SHP77 (cell line): Measurements from ENCODE around the gene DDR2.
"Not testable (repeated sequence)": the region's sequence is repeated elsewhere in the genome, so short reads cannot be mapped to it uniquely, and the experiment has no call there.

Source experiments
- DNase-seq, 2 experiments: peaks; one replicate each; lab custom pipeline; 2025; lab: John Stamatoyannopoulos, UW

Gene DDR2

DNA sequence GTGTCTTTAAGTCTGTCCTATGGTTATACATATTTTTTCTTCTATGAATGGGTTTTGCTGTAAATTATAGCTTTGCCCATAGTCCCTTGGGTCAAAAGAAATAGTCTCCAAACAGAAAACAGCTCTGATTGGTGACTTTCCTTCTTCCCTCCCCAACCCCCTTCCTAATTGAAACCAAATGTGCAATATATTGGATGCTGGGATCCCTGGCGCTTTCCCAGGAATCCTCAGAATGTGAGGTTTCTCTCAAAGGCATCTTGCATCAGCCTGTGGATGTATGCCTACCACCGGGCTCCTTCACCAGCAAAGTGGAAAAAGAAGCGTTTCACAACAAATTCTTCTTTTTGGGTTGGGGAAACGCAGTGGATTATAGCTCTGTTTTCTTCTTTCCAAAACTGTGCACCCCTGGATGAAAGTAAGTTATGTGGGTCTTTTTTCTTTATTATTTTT lies at the start of gene DDR2:
Gene DDR2, plus strand, starts transcription at position 248 of the 450 bp plus-strand sequence. CDS start 86,600 bp downstream, outside the sequence.
- no peak for DNase-seq

- not testable (repeated sequence) for DNase-seq
These were observed 49.4 kb upstream of the DDR2 start for GRCh38 chr1:162582901-162583300.

GRCh38 chr1:162585101-162585500 lies 47.2 kb upstream of the DDR2 start:
- not testable (repeated sequence) for DNase-seq

- DNase-seq = no peak
These were observed 44.9 kb upstream of the DDR2 start for GRCh38 chr1:162587347-162587746.

DNA sequence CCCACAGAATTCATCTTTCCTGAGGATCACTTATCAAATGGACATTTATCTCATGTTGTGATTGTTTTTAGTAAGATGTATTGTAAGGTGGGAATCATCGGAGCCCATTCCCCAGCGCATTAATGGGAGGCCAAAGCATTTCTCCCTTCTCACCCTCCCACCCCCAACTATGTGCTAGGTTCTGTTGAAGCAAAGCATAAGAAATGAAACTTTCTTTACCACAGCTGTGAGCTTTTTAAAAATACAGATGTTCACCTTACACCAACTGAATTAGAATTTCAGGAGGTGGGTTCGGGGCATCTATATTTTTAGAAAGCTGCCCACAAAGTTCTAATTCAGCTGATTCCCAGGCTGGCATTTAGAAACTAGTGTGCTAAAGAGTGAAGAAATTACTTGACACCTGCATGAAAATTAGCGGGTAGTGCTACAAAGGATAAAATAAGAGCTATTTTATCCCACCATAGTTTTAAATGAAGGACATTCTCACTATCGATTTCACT lies 44.5 kb upstream of the DDR2 start:
- no peak for DNase-seq

- no peak for DNase-seq
These were observed 42.2 kb upstream of the DDR2 start for GRCh38 chr1:162590101-162590500.

GRCh38 chr1:162590686-162591085 lies 41.6 kb upstream of the DDR2 start:
- no peak for DNase-seq

DNA sequence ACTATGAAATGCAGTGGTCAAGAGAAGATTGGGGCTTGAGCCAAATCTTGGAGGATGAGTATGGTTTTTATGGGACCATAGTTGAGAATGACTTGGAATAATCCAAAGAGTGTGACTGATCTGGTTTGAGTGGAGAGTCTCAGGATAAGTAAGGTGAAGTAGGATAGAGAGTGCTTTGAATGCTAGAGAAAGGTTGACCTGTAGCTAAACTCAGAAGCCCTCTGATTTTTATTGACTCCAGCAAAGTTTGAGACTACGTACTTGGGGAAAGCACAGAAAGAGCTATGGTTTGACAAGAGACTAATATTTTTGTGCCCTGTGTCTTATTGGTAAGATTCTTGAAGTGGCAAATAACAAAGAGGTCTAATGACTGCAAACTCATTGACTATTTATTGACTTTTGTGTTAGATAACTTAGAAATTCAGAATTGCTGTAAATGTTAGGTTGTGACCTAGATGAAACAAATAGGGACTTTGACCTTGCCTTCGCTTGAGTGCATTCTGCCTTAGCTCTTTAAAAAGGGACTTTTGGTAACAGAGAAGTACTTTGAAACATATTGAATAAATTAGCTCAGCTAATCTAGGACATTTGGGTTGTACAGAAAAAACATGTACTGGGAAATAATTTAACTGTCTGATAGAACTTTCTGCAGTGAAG lies 35.6 kb upstream of the DDR2 start:
- DNase-seq = no peak

DNA sequence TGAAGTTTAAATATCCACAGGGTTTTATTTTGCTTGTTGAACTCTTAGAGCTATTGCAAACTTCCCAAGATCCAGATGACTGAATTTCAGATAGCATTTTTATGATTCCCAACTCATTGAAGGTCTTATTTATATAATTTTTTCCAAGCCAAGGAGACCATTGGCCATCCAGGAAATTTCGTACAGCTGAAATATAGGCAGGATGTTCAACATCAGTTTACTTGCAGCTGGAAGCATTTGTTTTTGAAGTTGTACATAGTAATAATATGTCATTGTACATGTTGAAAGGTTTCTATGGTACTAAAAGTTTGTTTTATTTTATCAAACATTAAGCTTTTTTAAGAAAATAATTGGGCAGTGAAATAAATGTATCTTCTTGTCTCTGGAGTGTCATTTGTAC lies 32.8 kb upstream of the DDR2 start:
- no peak for DNase-seq

GRCh38 chr1:162603117-162603516 lies 29.1 kb upstream of the DDR2 start:
- DNase-seq = not testable (repeated sequence)

- DNase-seq = no peak
These were observed 26.9 kb upstream of the DDR2 start for GRCh38 chr1:162605225-162605927.

DNA sequence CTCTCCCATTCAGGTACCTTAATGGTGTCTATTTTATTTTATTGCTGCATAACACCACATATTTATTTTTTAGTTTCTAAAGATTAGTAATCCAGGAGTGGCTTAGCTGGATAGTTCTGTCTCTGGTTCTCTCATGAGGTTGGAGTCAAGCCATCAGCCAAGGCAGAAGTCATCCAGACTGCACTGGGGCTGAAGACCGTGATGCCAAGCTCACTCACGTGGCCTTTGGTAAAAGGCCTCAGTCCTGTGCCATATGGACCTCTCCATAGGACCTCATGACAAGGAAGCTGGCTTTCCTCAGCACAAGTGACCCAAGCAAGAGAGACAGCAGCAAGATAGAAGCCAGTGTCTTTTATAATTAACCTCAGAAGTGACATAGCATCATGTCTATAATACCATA lies 23.0 kb upstream of the DDR2 start:
- no peak for DNase-seq

DNA sequence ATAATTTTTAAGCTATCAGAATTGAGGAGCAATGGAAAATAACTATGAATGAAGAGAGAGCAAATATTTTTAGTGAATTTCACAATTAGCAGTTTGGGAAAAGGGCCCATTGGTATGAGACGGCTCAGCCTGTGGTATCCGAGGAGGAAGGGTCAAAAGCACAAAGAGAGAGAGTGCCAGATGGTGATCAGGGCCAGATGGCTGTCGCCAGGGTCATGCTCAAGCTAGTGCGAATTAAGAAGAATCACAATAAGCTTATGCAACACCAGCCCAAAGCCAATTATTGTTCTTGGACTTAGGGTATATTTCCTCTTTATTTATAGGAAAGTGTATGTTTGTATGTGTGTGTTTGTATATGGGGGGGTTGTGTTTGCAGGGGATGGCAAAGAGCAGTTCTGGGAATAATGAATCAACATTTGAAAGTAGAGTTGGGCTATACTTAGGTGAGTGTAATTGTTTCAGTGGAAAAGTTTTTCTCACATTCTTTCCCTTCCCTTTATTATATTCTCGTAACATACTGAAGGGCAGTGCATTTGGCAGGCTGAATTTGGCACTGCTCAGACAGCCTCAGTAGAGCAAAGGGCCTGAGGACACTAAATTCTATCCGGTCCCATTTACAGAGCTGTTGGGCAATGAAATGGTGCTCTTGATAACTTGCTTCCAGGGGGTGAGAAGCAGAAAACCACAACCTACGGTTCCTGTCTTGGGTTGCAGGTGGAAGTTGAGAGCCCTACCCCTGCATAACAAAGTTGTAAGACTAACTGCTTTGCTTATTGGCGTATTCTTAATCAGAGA lies 19.5 kb upstream of the DDR2 start:
- no peak for DNase-seq

- DNase-seq = no peak
These were observed 15.4 kb upstream of the DDR2 start for GRCh38 chr1:162616848-162617247.

GRCh38 chr1:162617513-162617912 lies 14.8 kb upstream of the DDR2 start:
- no peak for DNase-seq

GRCh38 chr1:162619076-162619475 lies 13.2 kb upstream of the DDR2 start:
- no peak for DNase-seq

DNA sequence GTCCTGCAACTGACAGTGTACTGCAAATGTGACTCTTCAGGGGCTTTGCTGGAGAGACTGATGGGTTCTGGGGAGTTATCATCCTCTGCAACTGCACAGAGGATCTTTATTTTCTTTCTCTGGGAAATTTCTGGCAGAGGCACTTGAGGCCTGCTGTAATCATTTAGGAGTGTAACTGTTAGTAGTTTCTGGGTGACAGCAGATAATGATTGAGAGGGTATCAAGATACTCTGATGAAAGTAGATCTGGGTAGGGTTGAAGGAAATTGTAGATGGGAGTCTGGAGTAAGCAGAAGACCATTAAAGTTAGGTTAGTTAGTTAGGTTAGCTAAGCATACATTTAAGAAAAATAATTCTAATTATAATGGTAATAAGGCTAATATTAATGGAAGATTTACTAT lies 11.0 kb upstream of the DDR2 start:
- DNase-seq = no peak

GRCh38 chr1:162625679-162626078 lies 6.6 kb upstream of the DDR2 start:
- no peak for DNase-seq

GRCh38 chr1:162626094-162626493 lies 6.2 kb upstream of the DDR2 start:
- no peak for DNase-seq

DNA sequence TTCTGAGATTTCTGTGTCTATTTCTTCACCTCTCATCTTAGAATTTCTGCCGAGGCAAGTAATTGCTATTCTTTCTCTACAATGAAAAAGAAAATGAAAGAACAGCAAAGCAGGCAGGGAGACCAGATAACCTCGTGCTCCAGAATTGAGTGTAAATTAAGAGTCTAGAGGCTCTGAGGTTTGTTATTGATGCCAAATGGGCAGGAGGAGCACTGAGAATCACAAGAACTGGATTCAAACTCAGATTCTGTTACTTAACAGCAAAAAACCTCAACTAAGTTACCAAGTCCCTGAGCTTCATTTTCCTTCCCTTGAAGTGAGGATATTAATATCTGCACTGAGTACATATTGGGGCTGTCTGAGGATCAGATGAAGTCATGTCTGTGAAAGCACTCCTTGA lies 5.5 kb upstream of the DDR2 start:
- DNase-seq = no peak

GRCh38 chr1:162627662-162628296 lies 4.5 kb upstream of the DDR2 start:
- peak; percentile 33 to 58 for DNase-seq

- DNase-seq = no peak
These were observed 3.1 kb upstream of the DDR2 start for GRCh38 chr1:162629077-162629627.
